HG03095 (cell line): ENCODE measurements around the gene KIF19.
"Not testable (repeated sequence)": the region's sequence is repeated elsewhere in the genome, so short reads cannot be mapped to it uniquely, and the experiment has no call there.

Source experiments
- ATAC-seq: cut with Tn5 transposase; IDR thresholded peaks from one replicate; pipeline ENCODE4 v1.9.1; 2021; ENCODE audit warnings: moderate library complexity; ENCODE audit not compliant: unreplicated experiment

Gene KIF19

GRCh38 chr17:74385201-74385600 lies 59.2 kb downstream of the KIF19 start:
- ATAC-seq: no peak

GRCh38 chr17:74386386-74386785 lies 60.4 kb downstream of the KIF19 start:
- no peak for ATAC-seq

DNA sequence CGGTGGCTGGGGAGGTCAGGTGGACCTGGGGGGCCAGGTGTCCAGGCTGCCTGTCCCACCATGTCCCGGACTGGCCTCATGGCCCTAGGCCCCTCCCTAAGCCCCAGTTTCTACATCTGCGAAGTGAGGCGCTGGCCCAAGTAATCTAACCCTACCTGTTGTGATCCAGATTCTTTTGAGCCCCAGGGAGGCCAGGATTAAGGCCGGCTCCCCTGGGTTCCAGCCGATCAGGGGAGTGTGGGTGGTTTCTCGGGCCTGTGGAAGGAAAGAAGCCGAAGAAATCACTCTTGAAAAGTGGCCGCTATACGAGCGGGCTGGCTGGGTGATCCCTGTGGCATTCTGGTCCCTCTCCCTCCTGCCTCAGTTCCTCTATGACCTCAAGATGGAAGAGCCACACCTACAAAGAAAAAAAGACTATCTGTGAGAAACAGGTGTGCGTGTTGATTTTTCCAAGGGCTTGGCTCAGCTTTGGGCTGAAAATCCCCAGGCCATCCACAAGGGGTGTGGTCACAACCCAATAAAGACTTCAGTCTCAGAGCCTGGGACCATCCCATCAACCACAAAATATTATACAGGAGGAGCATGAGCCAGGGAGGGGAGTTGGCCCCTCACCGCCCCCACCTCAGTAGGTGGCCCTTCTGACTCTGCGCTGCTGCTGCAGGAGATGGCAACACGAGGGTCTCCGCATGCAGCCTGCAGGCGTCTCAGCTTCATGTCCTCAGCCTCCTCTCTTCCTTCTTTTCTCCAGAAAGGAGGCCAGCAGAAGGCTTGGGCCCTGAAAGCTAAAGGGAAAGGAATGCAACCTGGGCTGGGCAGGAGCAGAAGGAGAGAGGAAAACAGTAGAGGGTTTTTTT lies 61.6 kb downstream of the KIF19 start:
- no peak for ATAC-seq

DNA sequence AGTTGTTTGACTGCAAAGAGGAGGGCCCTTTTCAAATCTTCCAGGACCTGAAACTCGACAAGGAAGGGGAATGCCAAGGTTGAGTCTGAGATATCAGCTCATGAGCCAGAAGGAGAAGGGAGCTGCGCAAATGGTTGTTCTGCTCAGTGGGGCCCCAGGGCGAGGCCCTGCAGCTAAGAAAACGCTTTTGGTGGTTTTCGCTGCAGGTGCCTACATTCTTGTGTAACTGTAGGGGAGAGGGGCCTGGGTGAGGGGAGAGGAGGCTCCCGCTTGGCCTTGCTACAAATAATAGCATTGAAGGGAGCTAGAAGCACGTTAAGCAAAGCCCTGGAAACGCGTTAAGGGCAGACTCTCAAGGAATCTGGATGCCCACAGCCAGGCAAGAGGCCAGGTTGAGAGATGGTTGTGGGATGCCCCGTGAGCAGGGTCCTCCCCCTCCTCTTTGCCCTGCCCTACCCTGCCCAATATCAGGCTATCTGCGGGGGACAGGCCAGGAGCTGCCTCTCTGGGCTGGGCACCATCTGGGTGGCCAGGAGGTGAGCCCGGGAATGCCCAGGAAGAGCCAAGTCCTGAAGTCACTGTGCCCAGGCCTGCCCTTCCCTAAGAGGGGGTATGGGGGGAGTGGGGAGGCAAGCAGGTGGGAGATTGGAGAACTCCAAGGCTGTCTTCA lies 63.2 kb downstream of the KIF19 start:
- no peak for ATAC-seq

GRCh38 chr17:74389937-74390679 lies 64.1 kb downstream of the KIF19 start:
- ATAC-seq: no peak

DNA sequence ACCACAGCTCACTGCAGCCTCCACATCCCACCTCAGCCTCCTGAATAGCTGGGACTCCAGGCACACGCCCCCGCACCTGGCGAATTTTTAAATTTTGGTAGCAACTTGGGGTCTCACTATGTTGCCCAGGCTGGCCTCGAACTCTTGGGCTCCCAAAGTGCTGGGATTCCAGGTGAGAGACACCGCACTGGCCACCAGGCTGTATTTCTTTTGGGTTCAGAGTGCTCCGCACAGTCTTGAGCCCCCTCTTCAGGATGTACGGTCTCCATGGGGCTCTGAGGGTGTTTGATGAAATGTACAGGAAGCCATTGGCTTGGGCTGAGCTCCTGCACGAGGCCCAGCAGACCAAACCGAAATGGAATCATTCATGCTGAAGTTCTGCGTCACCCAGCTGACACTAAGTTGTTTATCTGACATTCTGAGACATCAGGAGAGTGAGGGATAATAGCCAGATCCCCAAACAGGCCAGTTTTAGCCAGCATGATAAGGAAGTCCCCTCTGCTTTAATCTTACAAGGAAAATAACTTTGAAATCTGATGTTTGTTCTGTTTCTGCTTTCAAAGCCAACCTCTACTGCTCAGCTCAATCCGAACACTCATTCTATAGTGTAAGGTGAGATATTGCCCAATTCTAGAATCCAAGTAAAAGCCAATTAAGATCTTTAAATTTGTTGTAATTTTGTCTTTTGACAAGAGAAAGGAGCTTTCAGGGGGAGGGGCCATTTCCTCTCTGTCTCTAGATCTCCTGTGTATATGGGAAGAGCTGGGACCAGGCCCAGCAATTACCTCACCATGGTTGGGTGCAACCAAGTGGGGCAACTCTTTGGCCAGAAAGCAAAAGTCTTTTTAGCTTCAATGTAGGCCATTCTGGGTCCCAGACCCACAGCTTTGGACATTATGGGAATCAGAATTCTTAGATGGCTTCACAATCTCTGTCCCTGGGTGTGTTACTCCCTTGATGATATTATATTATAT lies 64.9 kb downstream of the KIF19 start:
- no peak for ATAC-seq

GRCh38 chr17:74391771-74392170 lies 65.7 kb downstream of the KIF19 start:
- no peak for ATAC-seq

GRCh38 chr17:74392848-74393247 lies 66.8 kb downstream of the KIF19 start:
- ATAC-seq: no peak

- no peak for ATAC-seq
Measured at GRCh38 chr17:74393346-74393942, 67.4 kb downstream of the KIF19 start.

- no peak for ATAC-seq
Measured at GRCh38 chr17:74394275-74394950, 68.4 kb downstream of the KIF19 start.

- no peak for ATAC-seq
Measured at GRCh38 chr17:74394977-74395376, 69.0 kb downstream of the KIF19 start.

DNA sequence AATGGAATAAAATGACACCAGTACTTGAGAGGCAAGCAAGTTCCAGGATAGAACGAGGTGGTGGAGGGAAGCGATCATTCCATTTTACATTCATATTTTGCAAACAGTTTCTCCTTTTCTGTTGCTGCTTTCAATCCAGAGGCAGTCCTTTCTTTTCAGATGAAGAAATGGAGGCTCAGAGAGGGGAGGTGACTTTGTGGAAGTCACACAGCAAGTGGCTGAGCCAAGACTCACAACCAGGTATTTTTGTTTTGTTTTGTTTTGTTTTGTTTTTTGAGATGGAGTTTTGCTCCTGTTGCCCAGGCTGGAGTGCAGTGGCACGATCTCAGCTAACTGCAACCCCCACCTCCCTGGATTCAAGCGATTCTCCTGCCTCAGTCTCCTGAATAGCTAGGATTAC lies 70.5 kb downstream of the KIF19 start:
- no peak for ATAC-seq

DNA sequence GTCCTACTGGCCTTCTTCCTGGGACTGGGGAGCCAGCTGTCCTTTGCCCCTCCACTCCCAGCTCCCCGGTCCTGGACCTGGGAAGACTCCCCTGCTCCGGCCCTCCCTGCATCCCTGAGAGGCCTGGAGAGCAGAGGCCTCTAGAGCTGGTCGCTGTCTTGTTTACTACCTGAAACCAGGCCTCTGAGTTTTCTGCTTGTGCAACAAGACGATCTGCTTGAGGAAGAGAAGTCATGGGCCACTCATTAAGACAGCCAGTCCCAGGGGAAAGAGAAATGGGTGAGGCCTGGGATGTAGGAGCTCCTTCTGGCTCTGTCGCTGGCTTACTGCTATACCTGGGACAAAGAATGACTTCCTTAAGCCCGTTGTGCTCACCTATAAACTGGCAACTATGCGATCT lies 76.0 kb downstream of the KIF19 start:
- ATAC-seq: no peak

- no peak for ATAC-seq
Measured at GRCh38 chr17:74403512-74404137, 77.6 kb downstream of the KIF19 start.

DNA sequence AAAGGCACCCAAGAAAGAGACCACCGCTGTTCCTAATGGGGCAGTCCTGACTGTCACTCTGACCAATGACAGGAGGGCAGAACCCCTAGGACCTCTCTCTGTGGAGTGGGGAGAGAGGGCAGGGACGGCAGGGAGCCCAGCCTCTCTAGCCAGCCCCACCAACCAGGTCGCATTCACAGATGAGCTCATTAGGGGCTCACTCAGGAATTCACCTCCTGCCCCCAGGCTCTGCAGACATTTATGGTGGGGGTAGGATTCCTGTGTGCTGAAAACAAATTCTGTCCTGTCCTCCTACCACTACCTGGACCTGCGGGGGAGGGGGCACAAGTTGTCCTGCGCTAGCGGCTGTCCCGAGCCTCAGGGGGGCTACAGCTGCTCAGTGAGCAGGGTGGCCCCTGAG lies 78.2 kb downstream of the KIF19 start:
- no peak for ATAC-seq

DNA sequence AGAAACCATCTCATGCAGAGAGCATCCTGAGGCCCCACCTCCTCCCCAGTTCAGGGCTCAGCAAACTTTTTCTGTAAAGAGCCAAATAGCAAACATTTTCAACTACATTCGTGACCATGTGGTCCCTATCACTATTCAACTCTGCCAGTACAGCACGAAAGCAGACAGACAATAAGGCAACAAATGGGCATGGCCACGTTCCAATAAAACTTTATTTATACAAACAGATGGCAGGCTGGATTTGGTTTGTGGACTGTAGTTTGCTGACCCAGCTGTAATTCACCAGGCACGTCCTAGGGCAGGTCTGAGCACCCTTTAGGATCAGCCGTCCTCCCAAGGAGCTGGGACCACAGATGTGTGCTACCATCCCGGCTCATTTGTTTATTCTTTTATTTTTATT lies 78.8 kb downstream of the KIF19 start:
- ATAC-seq: no peak

DNA sequence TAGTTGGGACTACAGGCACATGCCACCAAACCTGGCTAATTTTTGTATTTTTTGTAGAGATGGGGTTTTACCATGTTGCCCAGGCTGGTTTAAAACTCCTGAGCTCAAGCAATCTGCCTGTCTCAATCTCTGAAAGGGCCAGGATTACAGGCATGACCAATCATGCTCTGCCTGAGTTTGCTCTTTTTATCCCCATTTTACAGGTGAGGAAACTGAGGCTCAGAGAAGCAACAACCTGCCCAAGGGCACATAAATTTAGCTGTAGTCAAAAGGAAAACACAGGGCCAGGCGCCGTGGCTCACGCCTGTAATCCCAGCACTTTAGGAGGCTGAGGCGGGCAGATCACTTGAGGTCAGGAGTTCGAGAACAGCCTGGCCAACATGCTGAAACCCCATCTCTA lies 79.3 kb downstream of the KIF19 start:
- not testable (repeated sequence) for ATAC-seq
